DMS153 (cell line): ENCODE results near the gene USP27X.

Experiments used
- DNase-seq: peaks from one replicate; lab custom pipeline; 2025; lab: John Stamatoyannopoulos, UW

USP27X gene

DNA sequence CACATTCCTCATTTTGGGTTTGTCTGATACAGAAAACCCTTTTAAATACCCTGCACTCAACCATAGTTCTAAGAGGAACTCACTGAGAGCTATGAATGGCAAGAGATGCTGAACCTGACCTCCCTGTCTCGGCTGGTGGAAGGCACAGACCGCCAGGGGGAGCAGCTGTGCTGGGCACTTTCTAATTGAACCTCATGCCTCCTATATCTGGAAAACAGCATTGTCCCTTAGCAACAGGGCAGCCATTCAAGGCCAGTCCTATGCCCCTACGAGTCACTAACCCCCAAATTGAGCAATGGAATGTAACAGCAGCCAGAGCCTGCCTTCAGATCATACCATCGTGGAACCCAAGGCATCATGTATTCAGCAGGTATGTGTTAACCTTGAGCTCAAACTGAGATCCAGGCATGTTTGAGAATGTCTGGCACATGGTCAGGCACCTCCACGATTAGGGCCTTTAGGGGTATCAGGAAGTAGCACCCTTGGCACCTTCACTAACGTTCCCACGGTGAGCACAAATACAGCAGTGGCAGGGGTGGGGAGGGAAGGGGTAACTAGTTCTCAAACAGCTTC, 5.1 kb downstream of the USP27X start:
- no peak for DNase-seq

DNA sequence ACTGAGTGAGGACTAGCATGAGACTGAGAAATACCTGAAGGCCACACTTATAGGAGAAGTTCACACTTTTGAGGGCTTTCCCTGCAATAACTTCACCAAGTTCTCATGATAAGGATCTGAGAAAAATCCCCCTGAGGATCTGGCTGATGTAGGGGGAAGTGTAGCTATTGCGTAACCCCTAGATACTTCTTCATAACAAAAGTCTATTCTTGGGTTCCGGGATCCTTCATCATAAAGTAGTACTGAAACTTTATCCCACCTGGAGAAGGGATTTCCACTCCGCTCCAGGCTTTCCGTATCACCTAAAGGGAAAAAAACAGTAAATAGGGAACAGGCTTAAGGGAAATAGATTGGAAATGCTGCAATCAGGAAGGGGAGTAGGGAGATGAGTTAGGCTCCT, 13.3 kb downstream of the USP27X start:
- DNase-seq, result no peak

DNA sequence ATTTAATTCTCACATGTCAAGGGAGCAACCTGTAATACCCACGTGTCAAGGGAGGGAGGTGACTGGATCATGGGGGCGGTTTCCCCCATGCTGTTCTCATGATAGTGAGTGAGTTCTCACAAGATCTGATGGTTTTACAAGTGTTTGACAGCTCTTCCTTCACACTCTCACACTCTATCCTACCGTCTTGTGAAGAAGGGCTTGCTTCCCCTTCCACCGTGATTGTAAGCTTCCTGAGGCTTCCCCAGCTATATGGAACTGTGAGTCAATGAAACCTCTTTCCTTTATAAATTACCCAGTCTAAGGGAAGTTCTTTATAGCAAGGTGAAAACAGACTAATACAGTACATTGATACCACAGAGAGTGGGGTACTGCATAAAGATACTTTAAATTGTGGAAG, 17.7 kb downstream of the USP27X start:
- DNase-seq, result no peak

DNA sequence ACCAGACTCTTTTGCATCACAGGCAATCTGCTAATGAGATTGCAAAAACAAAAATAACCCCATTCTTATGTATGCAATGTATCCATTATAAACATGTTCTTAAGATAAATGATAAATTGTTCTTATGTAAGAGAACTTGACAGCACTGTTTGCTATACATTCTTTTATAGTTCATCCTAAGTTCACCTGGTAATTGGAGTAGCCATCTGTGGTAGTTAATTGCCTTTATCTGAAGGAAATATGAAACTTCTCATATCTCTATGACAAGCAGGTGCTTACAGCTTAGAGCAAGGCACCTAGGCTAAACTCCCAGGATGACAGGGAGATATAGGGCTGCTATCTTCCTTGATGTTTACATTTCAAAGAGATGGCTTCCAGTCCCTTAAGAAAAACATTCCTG, 21.8 kb downstream of the USP27X start:
- DNase-seq, result no peak

DNA sequence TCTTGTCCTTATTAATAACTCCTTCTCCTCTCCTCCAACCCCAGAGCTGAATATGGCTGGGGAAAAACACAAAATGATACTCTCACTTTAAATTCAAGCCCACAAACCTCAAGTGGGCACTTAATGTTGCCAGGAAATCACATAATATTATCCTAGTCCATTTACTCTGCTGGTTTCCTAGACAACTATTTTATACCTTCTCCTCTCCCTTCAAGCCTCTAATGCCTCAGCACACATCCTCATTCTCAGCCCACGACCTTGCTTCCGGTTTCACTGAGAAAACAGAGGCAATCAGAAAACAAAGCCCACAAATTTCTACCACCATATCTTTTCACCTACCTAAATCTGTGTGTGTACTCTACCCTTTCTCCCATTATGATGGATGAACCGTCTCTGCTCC, 31.1 kb downstream of the USP27X start:
- DNase-seq, result peak; percentile 77

DNA sequence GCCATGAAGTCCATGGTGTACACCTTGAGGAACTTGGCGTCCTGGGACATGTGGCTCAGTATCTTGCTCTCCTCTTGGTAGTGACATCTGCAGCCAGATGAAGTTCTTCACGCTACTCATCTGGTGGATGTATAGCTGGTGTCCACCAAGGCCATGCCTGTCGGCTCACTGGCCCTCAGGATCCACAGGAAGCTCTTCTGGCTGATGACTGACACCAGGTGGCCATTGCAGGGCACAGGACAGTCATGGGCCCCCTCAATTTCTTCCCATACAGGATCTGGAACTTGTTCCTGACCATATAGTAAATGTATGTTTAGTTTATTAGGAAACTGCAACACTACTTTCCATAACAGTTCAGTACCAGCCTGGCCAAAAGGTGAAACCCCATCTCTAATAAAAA, 32.8 kb downstream of the USP27X start:
- DNase-seq, result no peak

DNA sequence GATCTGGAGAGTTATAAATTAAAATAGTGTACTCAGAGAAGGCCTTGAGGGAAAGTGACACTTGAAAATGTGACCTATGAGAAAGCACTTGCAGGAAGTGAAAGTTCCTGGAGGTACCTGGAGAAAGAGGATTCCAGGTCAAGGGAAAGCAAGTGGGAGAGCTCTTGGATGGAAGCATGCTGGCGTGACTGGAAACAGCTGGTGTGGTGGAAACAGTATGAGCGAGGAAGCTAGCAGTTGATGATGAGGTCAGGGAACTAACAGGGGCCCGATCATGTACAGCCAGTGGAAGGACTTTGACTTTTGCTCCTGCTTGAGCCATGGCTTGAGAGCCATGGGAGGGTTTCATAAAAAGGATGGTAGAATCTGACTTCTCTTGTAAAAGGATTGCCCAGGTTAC, 33.6 kb downstream of the USP27X start:
- no peak for DNase-seq

DNA sequence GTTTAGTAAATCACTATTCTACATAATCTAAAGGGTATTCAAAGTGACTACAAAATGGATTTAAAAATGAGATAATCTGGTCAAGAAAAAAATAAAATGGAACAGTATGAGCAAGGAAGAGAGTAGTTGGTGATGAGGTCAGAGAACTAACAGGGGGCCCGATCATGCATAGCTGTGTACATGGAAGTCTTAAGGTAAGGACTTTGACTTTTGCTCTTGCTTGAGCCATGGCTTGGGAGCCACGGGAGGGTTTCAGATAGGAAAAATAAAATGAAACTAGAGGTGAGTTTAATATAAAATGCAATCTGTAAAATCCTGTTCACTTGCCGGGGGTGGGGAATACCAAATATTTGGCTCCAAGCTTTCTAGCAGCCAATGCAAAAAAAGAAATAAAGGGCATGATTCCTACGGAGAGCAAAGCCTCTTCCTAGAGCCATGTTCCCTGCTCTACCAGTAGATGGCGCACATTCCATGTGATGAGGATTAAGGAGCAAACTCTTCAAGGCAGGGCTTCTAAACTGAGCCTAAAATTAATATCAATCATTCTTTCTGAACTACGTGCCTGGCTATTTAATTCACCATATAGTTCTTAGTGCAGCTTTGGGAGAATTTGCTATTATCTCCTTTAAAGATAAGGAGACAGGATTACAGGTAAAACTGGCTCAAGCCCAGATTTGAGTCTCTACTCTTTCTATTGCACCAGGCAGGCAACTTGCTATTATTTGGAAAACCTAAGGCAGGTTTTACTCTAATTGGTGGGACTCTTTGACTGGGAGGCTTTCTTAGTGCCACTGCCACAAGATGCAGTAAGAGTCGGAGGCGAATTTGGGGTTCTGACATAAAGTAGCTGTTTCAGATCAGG, 36.3 kb downstream of the USP27X start:
- DNase-seq, result no peak

DNA sequence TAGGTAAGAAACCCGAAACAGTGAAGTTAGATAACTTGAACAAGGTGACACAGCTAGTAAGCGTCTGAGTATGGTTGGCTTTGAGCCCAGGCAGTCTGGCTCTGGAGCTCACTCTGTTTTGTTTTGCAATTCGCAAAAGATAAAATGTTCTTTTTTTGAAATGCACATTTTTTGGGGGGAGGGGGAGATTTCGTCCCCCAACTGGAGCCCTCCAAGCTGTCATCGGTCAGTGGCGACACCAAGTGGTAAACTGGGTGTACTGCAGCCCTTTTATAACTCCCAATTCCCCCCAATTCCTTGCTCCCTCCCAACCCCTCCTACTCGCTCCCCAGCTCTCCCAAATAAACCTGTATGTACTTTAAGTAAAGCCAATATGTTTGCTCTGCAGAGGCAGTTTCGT, 40.3 kb downstream of the USP27X start:
- no peak for DNase-seq

DNA sequence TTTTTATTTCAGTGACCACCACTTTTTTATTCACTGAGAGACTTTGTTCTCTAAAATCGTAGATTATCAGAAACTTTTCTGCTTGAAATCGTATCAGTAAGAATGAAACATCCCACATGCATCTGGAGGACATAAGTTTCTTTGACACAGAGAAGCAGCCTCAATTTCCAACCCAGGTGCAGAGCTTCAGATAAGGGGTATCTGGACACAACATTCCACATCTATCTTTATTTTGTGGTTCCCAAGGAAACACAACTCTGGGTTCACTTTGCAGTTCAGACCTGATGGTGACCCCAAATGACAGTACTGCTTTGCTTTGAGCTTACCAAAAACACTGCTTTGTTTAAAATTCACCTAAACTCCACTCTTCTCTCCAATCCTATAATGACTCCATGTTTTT, 41.8 kb downstream of the USP27X start:
- no peak for DNase-seq

DNA sequence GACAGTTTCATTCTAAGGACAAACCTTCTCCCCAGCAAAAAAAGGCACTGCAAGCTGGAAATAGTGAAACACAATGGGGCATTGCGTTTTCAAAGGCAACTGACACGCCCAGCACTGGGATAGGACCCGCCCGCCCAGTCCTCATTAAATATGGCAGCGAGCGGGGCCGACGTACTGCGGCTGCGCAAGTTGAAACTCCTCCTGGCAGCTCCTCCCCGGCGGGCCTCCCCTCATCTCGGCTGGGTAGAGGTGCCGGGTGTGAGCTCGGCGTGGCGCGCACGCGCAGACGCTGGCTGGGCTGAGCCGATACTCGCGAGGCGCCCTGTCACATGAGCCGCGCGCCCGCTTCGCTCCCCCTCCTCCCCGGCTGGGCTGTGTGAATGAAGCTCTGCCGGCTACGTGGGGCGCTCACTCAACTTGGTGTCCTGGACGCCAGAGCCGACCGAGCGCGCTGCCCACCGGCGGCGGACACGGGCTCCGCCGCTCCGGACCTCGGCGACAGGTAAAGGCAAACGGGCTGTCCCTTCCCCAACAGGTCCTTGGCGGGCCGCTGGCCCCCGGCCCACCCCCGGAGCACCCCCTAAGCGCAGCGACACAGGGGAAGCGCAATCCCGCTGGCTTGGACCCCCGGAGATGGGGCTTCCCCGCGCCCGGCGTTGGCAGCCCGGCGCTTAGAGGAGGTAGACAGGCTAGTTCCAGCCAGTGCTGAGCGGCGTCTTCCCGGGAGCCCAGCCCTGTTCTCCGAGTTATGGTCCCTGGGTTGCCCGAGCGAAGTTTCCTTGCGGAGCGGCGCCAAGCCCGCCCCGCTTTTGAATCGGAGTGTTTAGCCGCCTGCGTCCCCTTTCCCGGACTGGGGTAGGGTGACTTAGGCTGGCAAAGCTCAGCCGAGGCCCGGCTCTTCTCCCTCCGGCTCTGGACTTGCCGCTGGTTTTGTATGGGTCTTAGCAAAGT, 43.3 kb downstream of the USP27X start, which contains the start of gene CLCN5:
Gene CLCN5 (plus strand): TSS at position 306 of the 951 bp plus-strand sequence. CDS start 2,703 bp downstream, outside the sequence.
- DNase-seq, result peak; percentile 89

DNA sequence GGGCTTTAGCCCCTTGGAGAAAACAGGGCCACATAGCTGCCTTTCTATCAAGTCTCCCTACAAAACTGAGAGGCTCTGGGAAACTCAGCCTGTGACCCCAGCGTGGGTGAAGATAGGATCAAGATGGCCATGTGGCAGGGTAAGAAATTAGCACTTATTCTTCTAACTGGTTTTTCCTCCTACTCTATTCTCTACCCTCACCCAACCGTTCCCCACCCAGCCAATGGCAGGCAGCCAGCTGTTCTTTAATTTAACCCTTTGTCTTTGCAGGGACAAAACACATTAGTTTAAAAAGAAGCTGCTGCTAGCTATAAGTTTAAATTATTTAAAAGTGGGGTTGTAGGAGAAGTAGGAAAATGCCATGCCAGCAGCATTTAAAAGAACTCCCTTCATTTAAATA, 45.9 kb downstream of the USP27X start:
- DNase-seq, result no peak

DNA sequence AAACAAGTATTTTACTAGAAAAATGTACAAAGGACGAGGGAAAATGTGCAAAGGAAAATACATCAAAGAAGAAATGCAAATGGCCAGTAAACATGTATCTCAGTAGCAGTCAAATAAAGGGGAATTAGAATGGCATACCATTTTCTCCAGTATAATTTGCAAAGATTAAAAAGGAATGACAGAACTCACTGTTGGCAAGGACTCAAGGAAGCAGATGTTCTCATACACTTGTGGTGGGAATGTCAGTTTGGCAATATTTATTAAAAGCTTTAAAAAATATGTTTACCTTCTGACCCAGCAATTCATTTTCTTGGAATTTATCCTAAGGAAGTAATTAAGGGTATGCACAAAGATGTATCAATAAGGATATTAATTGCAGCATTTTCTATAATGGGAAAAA, 50.8 kb downstream of the USP27X start:
- no peak for DNase-seq
